ENCODE measurements around the gene UBE2C.
"Not testable (repeated sequence)": the region's sequence is repeated elsewhere in the genome, so short reads cannot be mapped to it uniquely, and the experiment has no call there.

Gene UBE2C

DNA sequence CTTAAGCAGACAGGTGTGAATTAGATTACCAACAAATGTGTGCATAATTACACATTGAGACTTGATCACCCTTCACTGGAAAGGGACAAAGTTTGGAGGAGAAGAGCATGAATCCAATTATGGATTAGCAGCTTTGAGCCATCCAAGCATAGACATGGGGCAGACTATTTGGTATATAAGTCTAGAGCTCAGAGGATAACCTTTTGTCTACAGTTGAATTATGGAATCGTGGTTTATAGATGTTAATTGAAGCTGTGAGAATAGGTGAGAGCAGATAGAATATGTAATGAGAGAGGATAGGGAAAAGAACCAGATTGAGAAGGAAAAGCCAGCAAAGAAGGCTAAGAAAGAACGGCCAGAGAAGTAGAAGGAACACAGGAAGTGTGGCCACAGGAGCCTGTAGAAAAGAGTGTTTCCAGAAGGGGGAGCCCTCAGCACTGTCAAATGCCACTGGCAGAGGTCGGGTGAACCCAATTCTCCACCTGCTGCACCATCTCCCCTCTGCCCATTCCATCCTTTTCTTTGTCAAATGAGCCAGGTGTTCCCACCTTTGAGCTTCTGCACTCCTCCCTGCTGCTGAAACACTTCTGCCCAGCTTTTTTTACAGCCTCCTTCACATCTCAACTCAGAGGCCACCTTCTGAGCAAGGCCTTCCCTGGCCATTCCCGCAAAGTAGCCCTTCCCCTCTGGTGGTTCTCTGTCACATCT, 13.4 kb upstream of the UBE2C start:
- DNase-seq, result peak; percentile 54

DNA sequence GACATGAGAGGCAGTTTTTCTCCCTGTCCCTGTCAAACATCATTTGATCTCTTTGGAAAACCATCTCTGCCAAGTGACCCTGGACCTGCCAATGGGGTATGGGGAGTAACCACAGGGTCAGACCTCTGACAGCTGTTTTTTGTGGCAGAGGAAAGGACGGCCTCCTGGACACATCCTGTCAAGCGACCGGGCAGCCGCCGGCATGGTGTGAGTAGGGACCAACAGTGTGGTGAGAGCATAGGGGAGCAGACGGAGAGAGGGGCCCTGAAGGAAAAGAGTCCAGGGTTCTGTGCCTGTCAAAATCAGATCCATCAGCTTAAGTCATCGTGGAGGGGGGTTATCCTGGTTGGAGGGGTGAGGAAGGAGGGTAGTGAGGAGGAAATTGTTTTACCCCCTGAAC, 10.6 kb upstream of the UBE2C start:
- DNase-seq, result no peak

DNA sequence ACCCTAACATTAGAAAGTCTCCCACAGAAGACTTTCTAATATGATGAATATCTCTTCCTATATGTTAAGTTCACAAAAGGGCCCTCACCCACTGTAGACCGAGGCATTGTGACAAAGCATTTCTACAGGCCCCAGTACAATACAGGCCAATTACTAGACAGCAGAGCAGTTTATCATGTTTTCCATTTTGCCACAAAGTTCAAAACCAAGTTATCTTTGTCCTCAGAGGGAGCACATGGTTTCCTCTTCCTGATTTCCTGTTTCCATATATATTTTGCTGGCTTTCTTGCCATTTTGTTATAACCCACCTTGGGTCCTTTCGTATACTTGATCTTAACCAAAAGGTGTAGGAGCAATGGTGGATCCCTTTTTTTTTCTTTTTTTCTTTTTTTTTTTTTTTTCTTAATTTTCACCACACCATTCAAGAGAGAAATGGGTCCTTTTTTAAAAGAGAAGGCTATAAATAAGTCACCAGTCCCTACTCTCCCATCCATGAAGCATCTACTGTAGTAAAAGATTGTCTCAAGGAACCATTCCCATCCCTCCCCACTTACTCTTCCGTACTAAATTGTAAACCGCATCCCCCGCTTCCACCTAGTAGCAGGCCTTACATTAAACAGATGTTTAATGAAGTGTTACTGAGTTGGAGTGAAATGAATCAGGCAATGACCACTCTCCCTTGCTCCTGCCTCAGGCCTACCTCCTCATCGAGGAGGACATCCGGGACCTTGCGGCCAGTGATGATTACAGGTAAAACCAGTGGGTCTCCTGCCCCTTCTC, 2.1 kb upstream of the UBE2C start:
- DNase-seq, result no peak

DNA sequence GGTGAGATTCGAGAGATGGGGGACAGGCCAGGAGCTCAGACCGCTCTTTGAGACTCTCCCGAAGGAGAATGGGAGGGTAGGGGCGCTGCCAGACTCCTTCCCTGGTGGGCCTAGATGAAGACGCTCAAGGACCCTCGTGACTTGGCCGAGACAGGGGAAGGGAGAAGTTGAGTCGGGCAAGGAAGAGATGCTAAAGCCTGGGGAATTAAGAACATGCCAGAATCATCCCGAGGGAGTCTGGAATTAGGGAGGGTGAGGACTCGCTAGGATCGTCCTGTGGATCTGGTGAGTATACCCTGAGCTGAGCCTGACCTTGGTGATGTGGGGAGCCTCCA, 529 bp downstream of the UBE2C start:
- DNase-seq, result no peak

DNA sequence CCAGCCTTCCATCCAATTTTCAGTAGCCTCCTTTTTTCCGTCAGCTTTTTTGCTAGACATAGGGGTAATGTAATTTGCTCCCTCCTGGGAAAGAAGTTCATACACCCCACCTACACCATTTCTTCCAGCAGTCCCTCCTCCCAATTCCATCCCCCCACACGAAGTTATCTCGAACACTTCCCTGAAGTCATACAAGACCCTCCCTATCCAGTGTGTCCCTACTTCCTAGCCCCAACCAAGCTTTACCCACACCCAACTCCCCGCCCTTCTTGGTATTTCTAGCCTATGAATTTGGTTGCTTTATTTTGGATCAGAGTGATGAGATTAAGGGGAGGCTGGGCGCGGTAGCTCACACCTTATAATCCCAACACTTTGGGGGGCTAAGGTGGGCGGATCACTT, 1.0 kb downstream of the UBE2C start:
- no peak for DNase-seq

DNA sequence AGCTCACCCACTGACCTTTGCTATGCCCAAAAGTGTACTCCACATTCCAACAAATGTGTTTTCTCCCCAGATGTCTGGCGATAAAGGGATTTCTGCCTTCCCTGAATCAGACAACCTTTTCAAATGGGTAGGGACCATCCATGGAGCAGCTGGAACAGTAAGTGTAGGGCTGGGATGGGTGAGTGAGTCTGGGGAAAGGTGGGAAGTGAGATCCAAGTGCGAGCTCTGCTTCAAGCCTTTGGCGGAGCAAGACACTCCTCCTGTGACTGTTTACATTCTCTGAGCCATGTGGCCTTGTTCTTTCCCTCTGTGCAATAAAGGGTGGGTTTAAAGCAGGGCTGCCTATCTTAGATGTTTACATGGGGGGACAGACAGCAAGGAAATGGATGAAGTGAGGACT, 1.9 kb downstream of the UBE2C start:
- no peak for DNase-seq

DNA sequence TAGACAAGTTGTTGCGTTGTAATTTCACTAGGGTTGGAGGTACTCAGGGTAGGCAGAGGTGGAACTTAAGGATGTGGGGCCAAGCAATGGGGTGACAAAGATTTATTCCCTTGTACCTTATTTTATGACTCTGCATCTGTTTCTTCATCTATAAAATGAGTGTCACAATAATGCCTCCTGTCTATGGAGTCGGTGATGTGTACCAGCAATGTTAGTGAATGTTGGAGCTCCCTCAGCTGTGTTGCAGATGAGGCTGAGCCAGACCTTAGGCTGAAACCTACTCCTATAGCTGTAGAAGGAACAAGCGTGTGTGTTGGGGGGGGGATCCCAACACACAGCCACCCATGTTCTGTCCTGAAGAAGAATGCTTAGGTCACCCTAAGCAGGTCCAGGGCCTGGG, 4.5 kb downstream of the UBE2C start:
- DNase-seq, result no peak

DNA sequence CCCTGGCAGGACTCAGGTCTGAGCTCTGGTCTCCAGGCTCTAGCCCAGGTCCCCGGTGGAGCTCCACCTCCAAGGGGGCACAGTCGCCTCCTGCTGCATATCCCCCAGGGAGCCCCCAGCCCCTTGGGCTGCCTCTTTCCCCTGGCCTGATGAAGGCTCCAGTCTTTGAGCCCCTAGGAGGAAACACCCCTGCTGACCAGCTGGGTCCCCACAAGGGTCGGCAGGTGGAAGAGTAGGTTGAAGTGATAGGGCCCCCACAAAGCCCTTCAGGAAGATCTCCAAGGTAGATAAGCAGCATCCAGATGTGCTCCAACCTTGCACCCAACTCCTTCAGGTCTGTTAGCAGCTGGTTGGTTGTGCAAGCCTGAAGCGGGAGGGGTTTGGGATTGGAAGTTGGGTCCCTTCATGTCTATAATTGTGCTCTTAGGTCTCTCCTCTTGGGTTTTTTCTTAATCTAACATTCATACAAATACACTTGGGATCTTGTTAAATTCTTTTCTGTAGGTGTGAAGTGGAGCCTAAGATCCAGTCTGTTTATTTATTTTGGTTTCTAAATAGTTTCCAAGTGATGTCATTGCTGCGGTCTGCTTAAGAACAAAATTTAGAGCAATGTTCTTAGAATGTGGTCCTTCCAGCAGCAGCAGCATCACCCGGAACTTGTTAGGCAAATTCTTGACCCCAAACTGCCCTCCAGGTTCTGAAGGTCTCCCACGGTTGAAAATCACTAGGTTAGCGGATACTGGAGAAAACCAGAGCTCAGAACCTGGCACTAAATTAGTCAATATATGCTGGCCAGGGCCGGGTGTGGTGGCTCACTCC, 5.1 kb downstream of the UBE2C start:
- DNase-seq, result no peak

DNA sequence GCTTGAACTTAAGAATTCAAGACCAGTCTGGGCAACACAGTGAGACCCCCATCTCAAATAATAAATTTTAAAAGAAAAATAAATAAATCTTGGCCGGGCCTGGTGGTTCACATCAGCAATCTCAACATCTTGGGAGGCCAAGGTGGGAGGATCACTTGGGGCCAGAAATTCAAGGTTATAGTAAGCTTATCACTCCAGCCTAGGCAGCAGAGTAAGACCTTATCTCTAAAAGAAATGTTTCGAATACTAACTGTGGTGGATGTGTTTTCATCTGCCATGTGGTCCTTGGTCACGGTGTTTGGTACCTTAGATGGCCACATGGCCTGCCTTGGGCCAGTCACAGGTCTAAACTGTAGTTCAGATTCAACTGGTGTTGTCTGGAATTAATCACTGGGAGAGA, 5.8 kb downstream of the UBE2C start:
- no peak for DNase-seq

DNA sequence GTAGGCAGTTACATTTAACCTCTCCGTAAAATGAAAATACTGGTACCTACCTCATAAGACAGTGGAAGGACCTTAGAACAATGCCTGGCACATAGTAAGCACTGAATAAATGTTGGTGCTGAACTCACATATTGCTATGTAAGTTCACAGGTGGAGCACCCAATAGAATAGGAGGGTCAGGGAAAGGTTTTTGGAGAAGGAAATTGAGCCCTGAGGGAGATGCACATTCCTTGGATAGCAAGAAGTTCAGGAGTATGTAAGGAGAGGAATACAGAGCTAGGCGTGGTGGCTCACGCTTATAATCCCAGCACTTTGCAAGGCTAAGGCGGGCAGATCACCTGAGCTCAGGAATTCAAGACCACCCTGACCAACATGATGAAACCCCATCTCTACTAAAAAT, 7.0 kb downstream of the UBE2C start:
- no peak for DNase-seq

DNA sequence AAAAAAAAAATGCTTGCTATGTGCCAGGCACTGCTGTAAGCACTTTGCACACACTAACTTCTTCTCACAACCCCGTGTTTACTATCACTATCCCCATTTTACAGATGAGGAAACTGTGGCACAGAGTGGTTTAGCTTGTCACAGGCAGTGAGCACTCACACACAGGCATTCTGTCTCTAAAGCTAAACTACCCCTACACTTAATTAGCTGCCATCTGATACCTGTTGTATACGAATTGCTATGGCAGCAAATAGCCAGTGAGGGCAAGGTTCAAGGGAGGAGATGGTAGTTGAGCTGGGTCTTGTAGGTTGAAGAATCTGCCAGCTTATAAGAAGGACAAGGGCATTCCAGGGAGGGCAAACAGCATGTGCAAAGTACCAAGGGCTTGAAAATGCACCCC, 9.5 kb downstream of the UBE2C start:
- DNase-seq, result no peak

DNA sequence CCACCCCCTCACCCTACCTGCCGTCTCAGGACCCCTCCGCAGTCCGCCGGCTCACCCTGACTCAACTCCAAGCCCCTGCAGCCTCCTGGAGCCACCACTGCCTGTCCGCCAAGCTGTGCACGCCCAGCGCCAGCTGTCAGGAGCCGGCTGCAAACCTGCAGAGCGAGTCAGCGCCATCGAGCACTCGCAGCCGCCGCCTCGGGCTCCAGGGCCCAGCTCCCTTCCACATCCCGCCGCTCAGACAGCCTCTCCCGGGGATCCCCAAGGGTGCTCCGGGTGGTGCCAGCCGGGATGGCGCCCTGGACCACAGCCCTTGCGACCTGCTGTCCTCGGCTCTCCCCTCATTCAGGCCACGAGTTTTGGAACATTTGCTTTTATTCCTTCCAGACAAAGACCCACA, 10.4 kb downstream of the UBE2C start:
- DNase-seq, result peak; percentile 76

DNA sequence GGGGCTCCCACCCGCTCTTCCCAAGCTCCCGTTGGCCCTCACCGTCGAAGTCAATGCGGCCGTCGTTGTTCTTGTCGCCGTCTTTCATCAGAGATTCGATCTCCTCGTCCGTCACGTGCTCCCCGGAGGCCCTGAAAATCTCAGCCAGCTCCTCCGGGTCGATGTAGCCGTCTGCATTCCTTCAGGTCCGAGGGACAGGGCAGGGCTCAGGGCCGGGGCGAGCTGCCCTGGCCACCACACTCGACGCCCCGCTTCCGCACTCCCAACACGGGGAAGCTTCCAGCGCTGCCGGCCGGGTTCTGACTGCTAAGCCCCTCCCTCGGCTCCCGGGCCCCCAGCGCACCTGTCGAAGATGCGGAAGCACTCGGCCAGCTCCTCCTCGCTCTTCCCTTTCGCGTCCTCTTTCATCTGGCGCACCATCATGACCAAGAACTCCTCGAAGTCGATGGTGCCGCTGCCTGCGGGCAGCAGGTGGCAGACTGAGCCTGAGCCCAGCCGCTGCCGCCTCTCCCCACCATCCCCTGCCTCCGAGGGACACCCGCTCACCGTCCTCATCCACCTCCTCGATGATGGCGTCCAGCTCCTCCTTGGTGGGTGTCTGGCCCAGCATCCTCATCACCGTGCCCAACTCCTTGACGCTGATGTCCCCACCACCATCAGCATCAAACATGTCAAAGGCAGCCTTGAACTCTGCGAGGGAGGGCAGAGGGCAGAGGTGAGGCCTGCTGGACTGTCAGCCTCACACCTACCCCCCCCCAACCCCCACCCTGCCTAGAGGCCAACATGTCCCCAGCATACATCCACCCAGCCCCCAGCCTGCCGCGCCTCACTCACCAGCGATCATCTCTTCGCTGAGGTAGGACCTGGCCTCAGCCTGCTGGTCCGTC, 11.7 kb downstream of the UBE2C start:
- DNase-seq, result peak; percentile 53

DNA sequence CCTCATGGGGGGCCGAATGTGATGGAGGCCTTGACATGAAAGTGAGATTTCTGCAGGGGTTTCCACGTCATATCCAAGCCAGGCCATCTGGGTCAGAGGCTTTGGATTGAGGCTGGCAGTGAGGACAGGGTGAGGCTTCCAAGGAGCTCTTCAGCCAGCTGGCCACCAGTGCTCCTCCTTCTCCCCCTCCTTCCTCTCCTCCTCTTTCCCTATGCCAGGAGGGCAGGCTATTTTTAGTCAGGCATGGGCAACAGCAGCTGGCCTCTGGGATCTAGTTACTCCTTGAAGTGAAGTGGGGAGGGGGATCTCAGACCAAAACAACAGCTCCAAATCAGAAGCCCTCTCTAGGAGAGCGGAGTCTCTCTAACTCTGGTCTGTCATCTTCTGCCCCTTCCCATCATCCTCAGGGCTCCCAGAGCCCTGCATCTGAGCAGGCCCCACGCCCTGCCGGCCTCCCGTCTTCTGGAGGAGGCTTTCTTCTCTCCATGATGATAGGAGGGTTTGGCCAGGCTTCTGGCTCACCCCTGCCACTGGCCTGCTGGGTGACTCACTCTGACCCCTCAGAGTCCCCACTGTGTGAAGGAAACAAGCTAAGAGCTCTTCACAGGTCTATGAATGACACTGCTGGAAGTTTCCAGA, 14.1 kb downstream of the UBE2C start:
- no peak for DNase-seq

DNA sequence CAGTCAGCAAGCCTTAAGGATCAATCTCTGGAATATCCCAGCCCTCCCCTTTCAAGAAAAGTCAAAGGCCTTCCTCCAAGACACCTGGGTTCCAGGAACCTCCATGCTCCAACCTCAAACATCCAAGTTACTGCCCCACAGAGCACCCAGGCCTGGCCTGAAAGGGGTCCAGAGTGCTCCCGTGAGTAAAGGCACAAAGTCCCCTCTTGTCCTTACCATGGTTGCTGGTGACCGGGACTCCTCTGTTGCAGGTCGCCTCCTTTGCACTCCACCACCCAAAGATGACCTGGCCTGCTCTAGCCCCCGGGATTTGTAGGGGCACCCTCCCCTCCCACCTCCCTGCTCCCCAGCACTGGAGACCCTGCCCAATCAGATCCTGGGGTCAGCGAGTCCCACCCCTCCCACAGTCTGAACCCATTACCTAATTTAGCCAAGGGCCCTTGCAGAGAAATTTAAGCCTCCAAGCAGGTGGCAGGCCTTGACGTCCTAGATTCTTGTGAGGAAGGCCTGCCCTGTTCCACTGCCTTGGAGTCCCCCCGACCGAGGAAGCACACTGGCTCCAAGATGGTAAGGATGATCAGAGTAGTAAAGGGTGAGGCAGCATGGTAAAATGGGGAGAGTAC, 14.7 kb downstream of the UBE2C start, which contains the start of gene TNNC2:
Gene TNNC2 (minus strand): TSS at position 283 of the 623 bp plus-strand sequence. CDS start 64 bp downstream, at position 219.
- DNase-seq, result no peak

DNA sequence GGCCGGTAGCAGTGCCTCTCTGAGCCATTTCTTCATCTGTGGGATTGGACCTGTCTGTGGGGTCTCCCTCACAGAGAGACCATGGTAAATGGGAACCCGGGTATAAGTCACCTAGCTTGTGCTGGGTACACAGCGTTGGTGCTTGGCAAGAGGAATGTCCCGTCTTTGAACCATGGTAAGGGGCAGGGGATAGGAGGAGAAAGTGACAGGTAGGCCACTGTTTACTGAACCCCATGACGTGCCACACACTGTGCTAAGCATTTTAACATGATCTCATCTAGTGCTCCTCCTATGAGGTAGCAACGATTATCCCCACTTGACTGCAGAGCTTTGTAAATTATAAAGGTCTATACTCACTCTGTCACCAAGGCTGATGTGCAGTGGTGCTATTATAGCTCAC, 15.3 kb downstream of the UBE2C start:
- no peak for DNase-seq

DNA sequence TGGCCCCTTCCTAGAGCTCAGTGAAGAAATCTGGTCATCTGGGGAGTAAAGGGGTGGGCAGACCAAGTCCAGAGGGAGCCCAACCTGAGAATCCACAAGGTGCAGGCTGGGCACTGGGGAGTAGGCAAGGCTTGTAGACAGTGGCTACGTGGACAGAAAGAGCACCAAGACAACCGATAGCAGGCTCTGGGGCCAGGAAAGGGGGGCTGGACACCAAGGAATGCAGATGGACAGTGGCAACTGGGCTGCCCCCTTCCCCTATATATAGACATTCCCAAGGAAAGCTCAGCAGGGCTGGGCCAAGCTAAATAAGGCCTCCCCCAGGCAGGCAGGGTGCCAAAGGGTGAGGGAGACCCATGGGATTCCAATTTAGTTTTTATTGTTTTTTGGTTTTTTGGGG, 16.1 kb downstream of the UBE2C start:
- DNase-seq, result no peak

DNA sequence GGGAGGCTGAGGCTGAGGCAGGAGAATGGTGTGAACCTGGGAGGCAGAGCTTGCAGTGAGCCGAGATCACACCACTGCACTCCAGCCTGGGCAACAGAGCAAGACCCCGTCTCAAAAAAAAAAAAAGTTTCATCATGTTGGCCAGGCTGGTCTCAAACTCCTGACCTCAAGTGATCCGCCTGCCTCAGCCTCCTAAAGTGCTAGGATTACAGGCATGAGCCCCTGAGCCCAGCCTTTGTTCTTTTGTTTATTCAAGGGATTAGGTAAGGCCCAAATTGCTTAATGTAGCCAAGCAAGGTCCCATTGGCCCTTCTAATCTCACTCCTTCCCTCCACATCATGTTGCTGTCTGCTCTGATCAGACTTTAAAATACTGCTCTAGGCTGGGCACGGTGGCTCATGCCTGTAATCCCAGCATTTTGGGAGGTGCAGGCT, 17.2 kb downstream of the UBE2C start:
- not testable (repeated sequence) for DNase-seq

DNA sequence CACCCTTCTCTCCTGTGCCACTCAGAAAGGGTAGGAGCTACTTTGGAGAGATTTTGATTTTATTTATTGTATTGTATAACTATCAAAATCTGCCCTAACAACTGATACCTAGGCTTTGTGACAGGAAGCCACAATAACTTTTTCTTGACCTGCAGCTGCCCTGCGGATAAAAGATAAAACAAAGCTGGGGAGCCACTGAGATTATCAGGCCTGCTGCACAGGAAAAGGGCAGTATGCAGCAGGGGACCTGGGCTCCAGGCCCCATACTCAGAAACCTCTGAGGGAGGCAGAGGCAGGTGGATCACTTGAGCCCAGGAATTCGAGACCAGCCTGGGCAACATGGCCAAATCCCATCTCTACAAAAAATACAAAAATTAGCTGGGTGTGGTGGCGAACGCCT, 20.2 kb downstream of the UBE2C start:
- DNase-seq, result no peak

DNA sequence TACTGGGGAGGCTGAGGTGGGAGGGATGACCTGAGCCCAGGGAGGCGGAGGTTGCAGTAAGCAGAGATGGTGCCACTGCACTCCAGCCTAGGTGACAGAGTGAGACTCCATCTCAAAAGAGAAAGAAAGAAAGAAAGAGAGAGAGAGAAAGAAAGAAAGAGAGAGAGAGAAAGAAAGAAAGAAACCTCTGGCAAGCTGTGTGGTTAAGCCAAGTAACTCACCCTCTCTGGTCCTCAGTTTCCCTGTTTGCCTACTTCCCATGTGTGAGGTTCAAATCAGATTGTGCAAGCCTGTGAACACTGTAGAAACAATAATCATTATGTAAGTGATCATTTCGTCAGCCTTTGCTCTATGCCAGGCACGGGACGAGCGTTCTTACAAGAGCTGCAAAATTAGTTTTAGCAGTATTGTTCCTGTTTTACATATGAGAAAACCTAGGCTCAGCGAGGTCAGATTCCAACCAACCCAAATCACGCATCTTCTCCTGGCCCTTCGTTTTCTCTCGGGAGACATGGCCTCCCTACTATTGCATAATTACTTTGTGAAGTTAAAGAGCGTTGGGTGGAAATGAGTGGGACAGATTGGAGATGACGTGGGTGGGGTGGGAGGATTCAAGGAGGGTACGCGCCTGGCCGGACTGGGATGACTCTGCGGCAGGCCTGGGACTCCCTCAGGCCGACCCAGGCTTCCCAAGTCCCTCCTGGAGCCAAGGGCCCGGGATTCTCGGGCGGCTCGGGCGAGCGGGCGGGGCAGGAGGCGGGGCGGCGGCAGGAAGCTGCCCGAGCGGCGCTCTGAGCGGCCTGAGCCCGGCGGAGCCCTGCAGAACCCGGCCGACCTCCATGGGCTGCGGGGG, 20.8 kb downstream of the UBE2C start, which contains the start of gene SNX21:
Gene SNX21 (plus strand): TSS at position 770 of the 853 bp plus-strand sequence. CDS start 121 bp downstream, outside the sequence.
- DNase-seq, result peak; percentile 91
